IgD-negative memory B cell (primary cell): ENCODE measurements around the gene LYSMD4. TPM values are rescaled to one million over a fixed set of nuclear protein-coding genes. Genes with fewer than 3 reads are reported as not detected.

Experiments
- H3K27ac Mint-ChIP-seq, 3 donors: one replicate each; pipeline ENCODE4 v1.8.0; 2020 to 2022; ENCODE audit warnings: mild to moderate bottlenecking in 3 of 3, mixed read lengths in 3 of 3, moderate library complexity in 1 of 3
- H3K27me3 Mint-ChIP-seq: one replicate; pipeline ENCODE4 v1.8.0; 2021; ENCODE audit warnings: mixed read lengths
- H3K36me3 Mint-ChIP-seq: one replicate; pipeline ENCODE4 v1.8.0; 2020; ENCODE audit warnings: mild to moderate bottlenecking, mixed read lengths
- H3K4me1 Mint-ChIP-seq, 3 donors: one replicate each; pipeline ENCODE4 v1.8.0; 2020 to 2022; ENCODE audit warnings: mixed read lengths in 3 of 3, mild to moderate bottlenecking in 1 of 3
- H3K4me3 Mint-ChIP-seq, 4 donors: one replicate each; pipeline ENCODE4 v1.8.0; 2020 to 2022; ENCODE audit warnings: mild to moderate bottlenecking in 4 of 4, mixed read lengths in 4 of 4, moderate library complexity in 3 of 4
- H3K9me3 Mint-ChIP-seq, 3 donors: one replicate each; pipeline ENCODE4 v1.8.0; 2020 to 2021; ENCODE audit warnings: mixed read lengths in 3 of 3, mild to moderate bottlenecking in 1 of 3
- polyA plus RNA-seq: library from polyadenylated mRNA; unstranded; fragments of 300-500 nt; fragmentation: Illumina TruSeq; gene quantifications from one replicate; pipeline ENCODE4 v1.2.3, GENCODE V29; 2021

The LYSMD4 gene
- polyA plus RNA-seq, 1 donor from 2014 or later: 3.1 TPM

DNA sequence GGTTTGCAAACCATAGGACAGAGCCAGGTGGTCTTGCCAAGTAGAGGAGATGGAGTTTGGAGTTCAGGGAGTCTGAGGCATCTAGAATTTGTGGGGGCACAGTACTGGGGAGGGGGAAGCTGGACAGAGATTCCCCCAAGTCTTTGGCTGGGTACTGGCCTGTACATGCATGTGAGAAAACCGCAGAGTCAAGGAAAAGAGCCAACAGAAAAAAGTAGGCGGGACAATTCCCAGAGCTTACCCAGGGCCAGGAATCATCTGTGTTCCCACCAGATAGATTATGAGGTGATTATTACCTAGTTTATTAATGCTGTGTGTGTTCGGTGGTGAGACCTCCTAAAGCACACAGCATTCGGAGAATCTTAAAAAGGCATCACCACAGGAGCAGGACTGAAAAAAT lies 11.3 kb downstream of the LYSMD4 start:
- Mint-ChIP-seq H3K4me3 (no peak overlapping the region), H3K27me3 (no peaks in the 10 kb centered on the region), H3K36me3 (peaks cover 3% of the 10 kb centered on the region), H3K9me3 (peaks cover 0 to 2% (median 0%) of the 10 kb centered on the region in 3 donors), H3K4me1 (peaks cover 24 to 35% (median 24%) of the 10 kb centered on the region in 3 donors), H3K27ac (no peak overlapping the region)

DNA sequence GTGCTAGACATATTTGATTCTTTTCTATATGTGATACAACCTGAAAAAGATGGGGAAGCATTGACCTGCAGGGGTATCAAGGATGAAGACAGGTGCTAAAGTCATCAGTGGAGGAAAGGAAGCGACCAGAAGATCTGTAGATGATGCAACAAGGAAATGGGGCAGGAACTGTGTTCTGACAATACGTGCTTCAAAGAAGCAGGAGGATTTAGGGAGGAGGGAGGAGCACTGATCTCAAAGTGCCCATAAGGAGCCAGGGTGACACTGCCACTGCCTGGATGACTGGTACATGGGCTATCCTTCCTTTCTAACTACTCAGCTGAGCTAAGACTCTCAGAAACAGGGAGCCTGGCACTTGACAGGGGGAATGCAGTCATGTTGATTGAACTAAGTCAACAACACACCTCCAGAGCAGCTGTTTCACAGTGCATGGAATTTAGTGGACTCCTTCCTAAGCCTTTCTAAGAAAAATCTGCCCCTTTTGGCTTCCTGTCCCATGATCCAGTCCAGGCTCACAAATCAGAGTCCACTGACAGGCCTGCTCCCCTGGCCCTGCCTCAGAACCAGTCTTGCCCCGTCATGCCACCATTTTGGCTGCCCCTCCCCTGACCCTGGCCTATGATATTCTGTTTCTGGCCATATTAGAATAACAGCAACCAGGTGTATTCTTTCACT lies 12.0 kb downstream of the LYSMD4 start:
- H3K4me3 Mint-ChIP-seq: peak overlapping the region in 1 of 4 donors; percentile 63
- H3K9me3 Mint-ChIP-seq: peaks cover 0 to 2% (median 0%) of the 10 kb centered on the region in 3 donors
- H3K4me1 Mint-ChIP-seq: peaks cover 24 to 35% (median 24%) of the 10 kb centered on the region in 3 donors
- no peaks in the 10 kb centered on the region for H3K27me3 Mint-ChIP-seq
- peaks cover 1% of the 10 kb centered on the region for H3K36me3 Mint-ChIP-seq
- H3K27ac Mint-ChIP-seq: no peak overlapping the region

DNA sequence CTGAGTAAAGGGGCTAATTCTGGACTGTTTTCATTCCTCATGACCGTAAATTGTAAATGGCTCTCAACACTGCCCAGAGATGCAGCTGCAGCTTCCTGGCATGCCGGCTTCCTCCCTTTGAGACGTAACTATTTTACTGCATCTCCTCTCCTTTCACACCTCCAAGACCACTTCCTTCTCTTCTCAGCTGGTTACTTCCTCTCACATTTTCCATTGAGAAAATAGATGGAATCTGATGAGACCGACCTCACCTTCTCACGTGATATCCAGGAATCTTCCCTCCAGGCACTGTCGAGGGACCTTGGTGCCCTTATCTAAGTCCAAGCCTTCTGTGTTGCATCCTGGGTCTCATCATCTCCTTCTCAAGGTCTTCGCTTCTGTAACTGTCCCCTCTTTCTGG lies 12.7 kb downstream of the LYSMD4 start:
- H3K9me3 Mint-ChIP-seq: peaks cover 0 to 2% (median 0%) of the 10 kb centered on the region in 3 donors
- H3K4me3 Mint-ChIP-seq: peak overlapping the region in 2 of 4 donors; percentile 63 to 69
- H3K36me3 Mint-ChIP-seq: peaks cover 2% of the 10 kb centered on the region
- H3K27me3 Mint-ChIP-seq: no peaks in the 10 kb centered on the region
- peaks cover 24 to 35% (median 24%) of the 10 kb centered on the region in 3 donors for H3K4me1 Mint-ChIP-seq
- H3K27ac Mint-ChIP-seq: no peak overlapping the region

DNA sequence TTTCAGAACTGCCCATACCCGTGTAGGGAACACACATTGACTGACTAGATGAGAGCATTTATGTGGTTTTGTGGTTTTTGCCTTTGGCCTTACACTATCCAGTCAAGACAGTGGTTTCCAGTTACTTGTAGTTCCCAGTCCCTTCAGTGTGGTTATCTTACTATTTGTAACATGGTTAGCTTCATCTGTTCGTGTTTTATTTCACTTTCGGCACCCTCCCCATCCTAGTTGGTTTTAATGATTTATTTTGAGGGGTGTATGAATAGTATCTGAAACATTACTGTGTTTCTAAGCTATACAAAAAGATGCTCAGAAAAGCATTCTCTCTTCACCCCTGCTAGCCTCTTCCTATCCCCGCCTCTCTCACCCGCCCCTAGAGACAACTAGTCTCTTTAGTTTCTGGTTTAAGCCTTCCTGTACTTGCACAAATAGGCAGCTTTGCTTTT lies 14.1 kb downstream of the LYSMD4 start:
- Mint-ChIP-seq H3K9me3 (peaks cover 0 to 2% (median 0%) of the 10 kb centered on the region in 3 donors), H3K27ac (no peak overlapping the region), H3K36me3 (peaks cover 3% of the 10 kb centered on the region), H3K4me3 (peak overlapping the region in 1 of 4 donors; percentile 46), H3K4me1 (peaks cover 24 to 35% (median 24%) of the 10 kb centered on the region in 3 donors), H3K27me3 (no peaks in the 10 kb centered on the region)

DNA sequence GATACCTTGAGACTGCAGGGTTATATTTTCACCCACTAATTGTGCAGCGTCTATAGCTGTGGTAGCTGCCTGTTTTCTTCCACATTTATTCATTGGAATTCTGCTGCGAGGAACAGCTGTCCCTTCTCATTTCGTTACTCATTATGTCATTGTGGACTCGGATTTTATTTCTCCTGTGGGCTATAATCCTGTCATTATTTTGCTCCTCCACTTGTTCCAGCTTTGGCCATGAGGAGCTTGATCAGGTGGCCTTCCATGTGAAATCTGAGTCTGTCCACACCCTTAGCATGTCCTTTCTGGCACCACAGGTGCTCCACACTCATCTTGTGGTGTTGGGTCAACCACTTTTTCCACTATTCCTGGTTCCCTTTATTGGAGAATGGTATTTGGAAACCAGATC lies 14.8 kb downstream of the LYSMD4 start:
- H3K36me3 Mint-ChIP-seq: peaks cover 3% of the 10 kb centered on the region
- no peaks in the 10 kb centered on the region for H3K27me3 Mint-ChIP-seq
- H3K27ac Mint-ChIP-seq: no peak overlapping the region
- peaks cover 0 to 2% (median 0%) of the 10 kb centered on the region in 3 donors for H3K9me3 Mint-ChIP-seq
- H3K4me1 Mint-ChIP-seq: peaks cover 24 to 31% (median 24%) of the 10 kb centered on the region in 3 donors
- H3K4me3 Mint-ChIP-seq: no peak overlapping the region

DNA sequence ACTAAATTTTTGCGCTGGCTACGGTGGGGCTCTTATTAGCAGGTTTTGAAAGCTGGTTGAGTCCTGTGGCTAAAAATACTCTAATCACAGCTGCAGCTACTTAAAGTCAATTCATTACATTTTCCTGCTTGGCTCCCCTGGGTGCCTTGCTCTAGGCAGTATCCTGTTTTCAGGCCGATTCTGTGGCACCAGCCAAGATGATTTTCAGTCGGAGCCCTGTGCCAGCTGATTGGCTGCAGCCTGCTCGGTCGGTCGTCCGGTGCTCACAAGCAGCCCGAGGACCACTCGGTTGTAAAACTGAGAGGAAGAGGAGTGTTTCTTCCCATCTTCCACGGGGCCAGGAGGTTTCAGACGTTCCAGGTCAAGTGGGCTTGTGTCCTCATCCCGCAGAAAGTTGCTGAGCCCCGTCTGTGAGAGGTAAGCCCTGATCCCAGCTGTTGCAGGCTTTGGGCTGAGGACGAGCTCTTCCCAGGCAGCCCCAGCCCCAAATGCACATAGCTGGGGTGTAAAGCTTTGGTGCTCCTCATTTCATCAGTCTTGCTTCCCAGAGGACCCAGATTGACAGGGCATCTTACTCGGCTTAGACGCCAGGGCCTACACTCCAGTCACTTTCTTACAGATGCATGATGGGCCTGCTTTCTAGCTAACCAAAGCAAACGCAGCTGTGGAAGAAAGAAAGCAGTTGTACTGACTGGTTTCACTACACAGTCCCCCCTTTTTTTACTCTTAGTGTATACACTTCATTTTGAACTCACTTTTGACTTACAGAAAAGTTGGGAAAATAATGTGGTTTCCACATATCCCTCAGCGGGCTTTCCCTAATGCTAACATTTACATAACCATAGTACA lies 15.9 kb downstream of the LYSMD4 start:
- Mint-ChIP-seq H3K4me3 (peak overlapping the region in 1 of 4 donors; percentile 28), H3K9me3 (peaks cover 0 to 2% (median 0%) of the 10 kb centered on the region in 3 donors), H3K4me1 (peaks cover 24 to 29% (median 24%) of the 10 kb centered on the region in 3 donors), H3K27me3 (no peaks in the 10 kb centered on the region), H3K36me3 (peaks cover 3% of the 10 kb centered on the region), H3K27ac (peak overlapping the region in 2 of 3 donors; percentile 13 to 18)

DNA sequence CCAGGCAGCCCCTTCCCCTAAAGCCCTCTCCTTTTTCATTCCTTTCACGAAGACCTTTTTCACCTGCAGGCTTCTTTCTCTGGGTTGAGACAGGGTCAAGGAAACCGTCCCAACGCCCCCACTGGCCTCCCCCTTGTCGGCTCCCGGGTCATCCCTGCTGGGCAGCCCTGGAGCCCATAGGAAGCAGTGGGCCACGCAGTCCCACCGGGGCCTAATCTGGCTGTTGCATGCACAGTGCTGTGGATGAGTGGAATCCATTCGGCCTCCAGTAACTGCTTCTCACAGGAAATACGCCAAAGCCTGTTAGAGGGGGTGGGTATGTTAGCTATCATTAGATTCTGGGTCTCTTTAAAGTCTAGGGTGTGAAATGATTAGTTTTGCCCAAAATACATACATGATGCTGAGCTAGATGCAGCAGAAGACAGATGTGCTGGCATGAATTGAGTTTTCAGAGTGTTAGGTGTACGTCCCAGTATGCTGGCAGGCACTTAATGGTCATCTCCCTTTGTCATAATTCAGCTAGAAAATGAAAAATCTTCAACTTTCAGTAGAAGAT lies 16.6 kb downstream of the LYSMD4 start:
- Mint-ChIP-seq H3K27ac (no peak overlapping the region), H3K4me1 (peaks cover 24 to 27% (median 24%) of the 10 kb centered on the region in 3 donors)

DNA sequence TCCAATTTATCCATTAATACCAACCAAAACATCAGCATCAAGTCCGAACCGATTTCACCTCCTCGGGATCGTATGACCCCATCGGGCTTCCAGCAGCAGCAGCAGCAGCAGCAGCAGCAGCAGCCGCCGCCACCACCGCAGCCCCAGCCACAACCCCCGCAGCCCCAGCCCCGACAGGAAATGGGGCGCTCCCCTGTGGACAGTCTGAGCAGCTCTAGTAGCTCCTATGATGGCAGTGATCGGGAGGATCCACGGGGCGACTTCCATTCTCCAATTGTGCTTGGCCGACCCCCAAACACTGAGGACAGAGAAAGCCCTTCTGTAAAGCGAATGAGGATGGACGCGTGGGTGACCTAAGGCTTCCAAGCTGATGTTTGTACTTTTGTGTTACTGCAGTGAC lies 20.8 kb downstream of the LYSMD4 start:
- H3K36me3 Mint-ChIP-seq: peaks cover 8% of the 10 kb centered on the region
- H3K4me1 Mint-ChIP-seq: peaks cover 1 to 11% (median 4%) of the 10 kb centered on the region in 3 donors
- H3K9me3 Mint-ChIP-seq: no peaks in the 10 kb centered on the region
- no peak overlapping the region for H3K4me3 Mint-ChIP-seq
- no peaks in the 10 kb centered on the region for H3K27me3 Mint-ChIP-seq
- peak overlapping the region in 1 of 3 donors; percentile 74 for H3K27ac Mint-ChIP-seq

More for the DNA sequence above, 16.6 kb downstream of the LYSMD4 start:
- Mint-ChIP-seq H3K36me3 (peaks cover 6% of the 10 kb centered on the region), H3K9me3 (no peaks in the 10 kb centered on the region), H3K27me3 (no peaks in the 10 kb centered on the region), H3K4me3 (no peak overlapping the region)

DNA sequence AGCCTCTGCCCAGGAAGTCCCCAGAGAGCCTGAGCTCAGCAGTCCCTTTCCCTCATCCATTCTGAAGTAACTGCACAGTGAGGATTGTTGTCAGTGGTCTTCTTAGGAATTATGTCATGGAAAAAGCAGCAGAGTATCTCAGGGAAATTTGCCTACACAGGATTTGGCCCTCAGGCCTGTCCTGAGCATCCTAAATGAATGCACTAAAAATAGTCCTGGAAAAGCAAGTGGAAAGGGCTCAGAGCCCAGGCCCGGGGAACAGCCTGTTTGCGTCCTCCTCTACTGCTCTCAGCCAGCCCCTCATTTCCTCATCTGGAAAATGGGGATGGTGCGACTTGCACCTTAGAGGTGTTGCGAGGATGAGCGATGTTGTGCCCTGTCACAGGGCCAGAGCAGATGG lies 21.6 kb downstream of the LYSMD4 start:
- peaks cover 1 to 14% (median 8%) of the 10 kb centered on the region in 3 donors for H3K4me1 Mint-ChIP-seq

DNA sequence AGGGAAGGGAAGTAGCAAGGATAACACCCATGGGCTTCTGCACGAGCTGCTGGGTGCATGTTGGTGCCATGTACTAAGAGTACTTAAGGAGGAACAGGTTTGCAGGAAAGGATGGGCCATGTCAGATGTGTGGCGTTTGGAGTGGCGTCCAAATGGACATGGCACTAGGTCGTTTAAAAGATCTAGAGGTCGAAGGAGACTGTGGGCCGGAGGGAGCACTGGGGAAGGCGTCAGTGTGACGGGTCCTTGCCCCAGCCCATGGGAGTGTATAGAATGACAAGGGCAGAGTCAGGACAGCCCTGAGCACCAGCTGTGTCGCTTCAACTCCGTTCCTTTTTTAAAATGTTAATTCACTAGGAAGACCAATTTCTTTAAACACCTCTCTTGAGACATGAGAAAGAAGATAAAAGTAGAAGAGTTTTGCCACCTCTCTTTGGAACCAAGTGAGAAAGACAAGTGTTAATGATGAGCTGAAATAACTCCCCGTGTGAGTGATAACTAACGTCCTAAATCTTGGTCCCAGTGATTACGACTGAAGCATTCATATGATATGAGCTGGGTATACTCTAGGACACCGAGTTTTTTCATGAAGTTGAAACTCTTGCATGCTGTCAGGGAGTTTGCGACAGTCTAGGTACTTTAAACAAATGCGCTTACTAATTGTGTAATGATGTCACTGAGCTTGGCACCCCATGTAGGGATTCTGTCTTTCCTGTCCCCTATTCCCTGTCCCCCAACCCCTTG lies 23.8 kb downstream of the LYSMD4 start:
- H3K36me3 Mint-ChIP-seq: peaks cover 6% of the 10 kb centered on the region
- H3K9me3 Mint-ChIP-seq: no peaks in the 10 kb centered on the region
- peak overlapping the region in 1 of 3 donors; percentile 74 for H3K27ac Mint-ChIP-seq
- H3K4me1 Mint-ChIP-seq: peaks cover 2 to 14% (median 9%) of the 10 kb centered on the region in 3 donors
- H3K4me3 Mint-ChIP-seq: no peak overlapping the region
- H3K27me3 Mint-ChIP-seq: no peaks in the 10 kb centered on the region

More for the DNA sequence above, 21.6 kb downstream of the LYSMD4 start:
- Mint-ChIP-seq H3K27me3 (no peaks in the 10 kb centered on the region), H3K9me3 (no peaks in the 10 kb centered on the region), H3K27ac (peak overlapping the region in 1 of 3 donors; percentile 31), H3K36me3 (peaks cover 8% of the 10 kb centered on the region), H3K4me3 (no peak overlapping the region)

DNA sequence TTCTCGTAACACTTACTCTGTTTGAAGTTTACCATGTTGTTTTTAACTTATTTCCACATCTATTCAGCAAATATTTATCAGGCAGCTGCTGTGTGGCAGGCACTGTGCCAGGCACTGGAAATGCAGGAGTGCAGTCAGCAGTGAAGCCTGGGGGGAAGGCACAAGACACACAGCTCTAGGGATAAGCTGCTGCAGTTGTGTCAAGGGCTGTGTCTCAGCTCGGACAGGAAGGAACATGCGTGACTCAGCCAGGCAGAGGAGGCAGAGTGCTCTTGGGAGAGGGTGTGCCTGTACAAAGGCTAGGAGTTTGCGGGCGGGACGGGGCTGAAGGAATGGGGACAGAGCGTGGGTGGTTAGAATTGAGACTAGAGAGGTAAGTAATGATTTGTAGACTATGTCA lies 24.7 kb downstream of the LYSMD4 start:
- H3K9me3 Mint-ChIP-seq: no peaks in the 10 kb centered on the region
- H3K27me3 Mint-ChIP-seq: no peaks in the 10 kb centered on the region
- peak overlapping the region in 2 of 3 donors; percentile 46 to 74 for H3K27ac Mint-ChIP-seq
- H3K36me3 Mint-ChIP-seq: peaks cover 6% of the 10 kb centered on the region
- H3K4me1 Mint-ChIP-seq: peaks cover 10 to 18% (median 18%) of the 10 kb centered on the region in 3 donors
- no peak overlapping the region for H3K4me3 Mint-ChIP-seq

DNA sequence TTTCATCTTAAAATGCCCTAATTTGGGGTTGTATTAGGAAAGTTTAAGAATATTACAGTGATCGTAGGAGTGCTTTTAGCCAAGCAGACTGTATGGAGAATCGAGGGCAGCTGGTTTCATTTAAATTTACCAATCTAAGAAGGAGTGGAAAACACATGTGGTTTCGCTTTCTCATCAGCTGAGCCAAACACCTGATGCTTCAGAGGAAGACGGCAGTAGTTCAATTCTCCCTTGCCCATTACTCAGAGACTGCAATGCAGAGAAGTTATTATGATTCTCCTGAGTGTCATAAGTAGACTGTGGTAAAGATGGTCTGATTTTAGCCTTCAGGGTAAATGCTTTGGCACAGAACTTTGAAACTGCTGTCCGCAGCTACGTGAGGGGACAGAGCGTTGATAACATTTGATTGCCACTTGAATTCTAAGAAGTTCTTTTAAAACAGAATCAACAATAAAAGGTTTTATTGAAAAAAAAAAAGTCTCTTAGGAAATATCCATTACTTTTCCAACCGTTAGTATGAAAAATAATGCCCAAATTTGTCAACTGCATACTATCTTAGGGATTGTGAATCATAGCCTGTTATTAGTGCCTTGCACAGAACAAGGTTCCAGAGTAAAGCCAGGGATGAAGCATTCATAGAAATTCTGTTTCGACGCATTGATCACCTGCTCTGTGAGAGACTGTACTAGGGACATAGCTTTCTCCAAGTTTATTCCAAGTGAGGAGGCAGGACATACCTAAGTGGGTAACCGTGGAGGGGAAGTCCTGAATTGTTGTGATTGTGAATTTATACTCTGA lies 25.6 kb downstream of the LYSMD4 start:
- Mint-ChIP-seq H3K36me3 (peaks cover 6% of the 10 kb centered on the region), H3K4me3 (peak overlapping the region in 2 of 4 donors; percentile 8 to 35), H3K4me1 (peaks cover 18 to 27% (median 26%) of the 10 kb centered on the region in 3 donors), H3K27ac (peak overlapping the region in 1 of 3 donors; percentile 73), H3K9me3 (no peaks in the 10 kb centered on the region), H3K27me3 (no peaks in the 10 kb centered on the region)

DNA sequence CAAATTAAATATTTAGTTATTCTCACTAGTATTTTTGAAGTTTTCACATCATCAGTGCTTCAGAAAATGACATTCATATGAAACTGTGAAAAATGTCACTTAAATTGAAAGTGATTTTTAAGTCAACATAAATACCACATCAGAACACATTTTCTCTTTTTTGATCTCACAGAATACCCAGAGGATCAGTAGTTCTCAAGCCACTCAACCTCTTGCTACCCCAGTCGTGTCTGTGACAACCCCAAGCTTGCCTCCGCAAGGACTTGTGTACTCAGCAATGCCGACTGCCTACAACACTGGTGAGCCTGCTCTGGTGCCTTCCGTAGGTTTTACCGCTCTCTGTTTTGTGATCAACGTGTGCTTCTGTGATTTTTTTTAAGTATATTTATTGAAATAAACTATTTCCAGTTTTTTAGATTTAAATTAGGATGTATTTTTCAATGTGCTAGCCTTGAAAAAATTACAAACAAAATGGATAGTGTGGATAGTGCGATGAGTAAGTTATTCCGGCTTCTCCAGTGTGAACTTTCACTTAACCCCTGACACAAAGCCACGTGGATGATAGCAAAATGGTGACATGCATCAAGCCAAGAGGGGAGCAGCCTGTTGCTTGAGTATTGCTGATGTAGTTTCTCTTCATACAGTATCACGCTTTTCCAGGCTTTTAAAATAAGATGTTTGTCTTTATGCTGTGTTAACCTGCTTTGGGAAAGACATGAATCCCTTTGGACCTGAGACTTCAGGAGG lies 26.5 kb downstream of the LYSMD4 start:
- Mint-ChIP-seq H3K27me3 (no peaks in the 10 kb centered on the region), H3K4me3 (peak overlapping the region in 1 of 4 donors; percentile 35), H3K27ac (peak overlapping the region in 1 of 3 donors; percentile 53), H3K4me1 (peaks cover 17 to 32% (median 31%) of the 10 kb centered on the region in 3 donors), H3K9me3 (no peaks in the 10 kb centered on the region), H3K36me3 (peaks cover 4% of the 10 kb centered on the region)
